GM23338 (cell line): ENCODE data around the gene TP53I13. TPM values are rescaled to one million over a fixed set of nuclear protein-coding genes. Genes with fewer than 3 reads are reported as not detected.

ENCODE experiments used
- ATAC-seq: fragments of 200-7000 bp; cut with Tn5 transposase; 3 replicates; pipeline ENCODE4 v1.9.1; 2020
- DNase-seq: peaks from one replicate; pipeline ENCODE4 v3.0.0-alpha.2; 2015; ENCODE audit warnings: low spot score
- H2AFZ ChIP-seq: fragments of 200-600 bp; sonication (generic); 2 replicates; pipeline ENCODE4 v1.8.0; 2016; ENCODE audit warnings: antibody characterized with exemption, mild to moderate bottlenecking, moderate library complexity
- H3F3A ChIP-seq: fragments of 200-600 bp; sonication (generic); replicated peaks from 2 replicates; pipeline ENCODE4 v1.8.0; 2017; ENCODE audit warnings: antibody characterized with exemption, mixed run types, low read depth
- H3K27ac ChIP-seq: fragments of 200-600 bp; sonication (generic); 2 replicates; pipeline ENCODE4 v1.6.1; 2016; ENCODE audit warnings: low read depth
- H3K27me3 ChIP-seq: fragments of 200-600 bp; sonication (generic); 2 replicates; pipeline ENCODE4 v1.8.0; 2016; ENCODE audit warnings: mild to moderate bottlenecking, mixed run types, moderate library complexity; ENCODE audit not compliant: insufficient read depth
- H3K36me3 ChIP-seq: fragments of 200-600 bp; sonication (generic); 2 replicates; pipeline ENCODE4 v1.8.0; 2016; ENCODE audit warnings: mild to moderate bottlenecking; ENCODE audit not compliant: insufficient read depth
- H3K4me1 ChIP-seq: fragments of 200-600 bp; sonication (generic); 2 replicates; pipeline ENCODE4 v1.8.0; 2016; ENCODE audit warnings: mild to moderate bottlenecking, moderate library complexity; ENCODE audit not compliant: insufficient read depth
- H3K4me2 ChIP-seq: fragments of 200-600 bp; sonication (generic); 2 replicates; pipeline ENCODE4 v1.7.1; 2017; ENCODE audit warnings: mixed run types
- H3K4me3 ChIP-seq: fragments of 200-600 bp; sonication (generic); 2 replicates; pipeline ENCODE4 v1.6.1; 2016; ENCODE audit warnings: mixed run types
- H3K79me2 ChIP-seq: fragments of 200-600 bp; sonication (generic); replicated peaks from 2 replicates; pipeline ENCODE4 v1.8.0; 2017; ENCODE audit warnings: mild to moderate bottlenecking; ENCODE audit not compliant: insufficient read depth
- H3K9me2 ChIP-seq: fragments of 200-600 bp; sonication (generic); 2 replicates; pipeline ENCODE4 v1.8.0; 2017; ENCODE audit not compliant: insufficient read depth
- H4K20me1 ChIP-seq: fragments of 200-600 bp; sonication (generic); replicated peaks from 2 replicates; pipeline ENCODE4 v1.8.0; 2017; ENCODE audit warnings: mild to moderate bottlenecking; ENCODE audit not compliant: insufficient read depth
- H3K27ac Mint-ChIP-seq: 2 replicates; pipeline ENCODE4 v1.8.0; 2020; ENCODE audit warnings: inconsistent platforms, mild to moderate bottlenecking, moderate library complexity, mixed read lengths
- H3K27me3 Mint-ChIP-seq: 3 replicates; pipeline ENCODE4 v1.8.0; 2022; ENCODE audit warnings: low read depth, mild to moderate bottlenecking, moderate library complexity, mixed read lengths, inconsistent platforms; ENCODE audit not compliant: insufficient read depth, poor library complexity
- H3K36me3 Mint-ChIP-seq: 3 replicates; pipeline ENCODE4 v1.8.0; 2021; ENCODE audit warnings: low read depth, mild to moderate bottlenecking, inconsistent platforms, moderate library complexity, mixed read lengths
- H3K4me1 Mint-ChIP-seq: 3 replicates; pipeline ENCODE4 v1.8.0; 2020; ENCODE audit warnings: mild to moderate bottlenecking, inconsistent platforms, mixed read lengths
- H3K4me3 Mint-ChIP-seq: 3 replicates; pipeline ENCODE4 v1.8.0; 2021; ENCODE audit warnings: moderate library complexity, mild to moderate bottlenecking, inconsistent platforms, mixed read lengths
- H3K9me3 Mint-ChIP-seq: 3 replicates; pipeline ENCODE4 v1.8.0; 2020; ENCODE audit warnings: moderate library complexity, mild to moderate bottlenecking, inconsistent platforms, mixed read lengths
- CREB1 ChIP-seq: fragments of 250-450 bp; sonication (Bioruptor Pico); IDR thresholded peaks from 2 replicates; pipeline ENCODE4 v1.5.0; 2020; ENCODE audit warnings: low read depth, mild to moderate bottlenecking, moderate library complexity
- CTCF ChIP-seq, 2 experiments: fragments of 200-600 bp in 1 of 2; sonication (generic) in 1 of 2; conservative IDR thresholded peaks; 2 replicates each; pipeline versions ENCODE4 v1.5.1 to v1.6.1; 2016 to 2017; ENCODE audit warnings: antibody characterized with exemption in 2 of 2, low read depth in 2 of 2, mild to moderate bottlenecking in 2 of 2, moderate library complexity in 1 of 2
- ETS1 ChIP-seq: IDR thresholded peaks from 2 replicates; pipeline ENCODE4 v1.6.1; 2016; ENCODE audit warnings: antibody characterized with exemption
- EZH2 ChIP-seq: fragments of 200-600 bp; sonication (generic); IDR thresholded peaks from one replicate; pipeline ENCODE4 v1.8.0; 2017; ENCODE audit warnings: antibody characterized with exemption, mild to moderate bottlenecking, low read depth; ENCODE audit not compliant: unreplicated experiment
- EZH2phosphoT487 ChIP-seq: fragments of 200-600 bp; sonication (generic); IDR thresholded peaks from one replicate; pipeline ENCODE4 v1.8.1; 2018; ENCODE audit warnings: antibody characterized with exemption; ENCODE audit not compliant: unreplicated experiment
- JUNB ChIP-seq: IDR thresholded peaks from one replicate; pipeline ENCODE4 v1.6.1; 2016; ENCODE audit warnings: antibody characterized with exemption; ENCODE audit not compliant: unreplicated experiment
- NANOG ChIP-seq: IDR thresholded peaks from 2 replicates; pipeline ENCODE4 v1.6.1; 2016; ENCODE audit warnings: antibody characterized with exemption, borderline replicate concordance
- POLR2AphosphoS5 ChIP-seq: IDR thresholded peaks from 2 replicates; pipeline ENCODE4 v1.6.1; 2016; ENCODE audit warnings: antibody characterized with exemption, low read depth
- REST ChIP-seq: IDR thresholded peaks from one replicate; pipeline ENCODE4 v1.6.1; 2018; ENCODE audit warnings: antibody characterized with exemption; ENCODE audit not compliant: unreplicated experiment
- STAT1 ChIP-seq: IDR thresholded peaks from one replicate; pipeline ENCODE4 v1.6.1; 2016; ENCODE audit warnings: antibody characterized with exemption; ENCODE audit not compliant: unreplicated experiment
- ZNF114 ChIP-seq: fragments of 250-450 bp; sonication (Bioruptor Pico); IDR thresholded peaks from 2 replicates; pipeline ENCODE4 v1.5.0; 2020; ENCODE audit warnings: mild to moderate bottlenecking, moderate library complexity
- ZNF331 ChIP-seq: fragments of 250-450 bp; sonication (Bioruptor Pico); IDR thresholded peaks from 2 replicates; pipeline ENCODE4 v1.5.0; 2020; ENCODE audit warnings: low read depth, mild to moderate bottlenecking, moderate library complexity
- ZNF462 ChIP-seq: fragments of 250-450 bp; sonication (Bioruptor Pico); IDR thresholded peaks from 2 replicates; pipeline ENCODE4 v1.5.0; 2020; ENCODE audit warnings: mild to moderate bottlenecking, moderate library complexity
- polyA plus RNA-seq: library from polyadenylated mRNA; unstranded; fragments of >200 nt; fragmentation: Nextera tagmentation; extraction: Ambion mirVana; gene quantifications from 2 replicates; pipeline ENCODE4 v1.2.1, GENCODE V29; 2016
- total RNA-seq: library from RNA; depleted of rRNA; stranded (reverse); fragments of >200 nt; shearing (Covaris generic); gene quantifications from 2 replicates; pipeline ENCODE4 v1.2.3, GENCODE V29; 2014

Gene TP53I13
- total and polyA plus RNA-seq, 2 experiments from 2014 or later, result 21.0 to 38.9 TPM

GRCh38 chr17:29611351-29612093 lies 43.0 kb downstream of the TP53I13 start:
- ATAC-seq (no peak), DNase-seq (no peak)
- H3K4me3 Mint-ChIP-seq, result no peak overlapping the region
- peaks cover 12% of the 10 kb centered on the region; the same call in 1 of the 2 replicates for H4K20me1 ChIP-seq
- H2AFZ ChIP-seq, result no peak overlapping the region
- H3K27me3 ChIP-seq, result peaks cover 35% of the 10 kb centered on the region
- H3K27ac ChIP-seq, result no peak overlapping the region
- H3K9me3 Mint-ChIP-seq, result no peaks in the 10 kb centered on the region; the same call in 2 of the 3 replicates
- no peak overlapping the region for H3K27ac Mint-ChIP-seq
- H3K36me3 ChIP-seq, result no peaks in the 10 kb centered on the region; the same call in 1 of the 2 replicates
- TF ChIP-seq STAT1 (no peak), NANOG (no peak), EZH2 (no peak), ETS1 (no peak), POLR2AphosphoS5 (no peak), CTCF (conservative IDR thresholded peaks at IDR 0.05; ENCODE audit: low read depth in 2 of 2) (no peak), REST (no peak), EZH2phosphoT487 (no peak), ZNF462 (CRISPR knock-in tag) (no peak), JUNB (no peak), ZNF331 (no peak), ZNF114 (CRISPR knock-in tag) (no peak), CREB1 (CRISPR knock-in tag) (no peak)
- H3K79me2 ChIP-seq, result peaks cover 2% of the 10 kb centered on the region; the same call in 1 of the 2 replicates
- H3F3A ChIP-seq, result 0 out of 2 replicates have a peak, but pooled peaks cover 2% of the 10 kb centered on the region
- H3K9me2 ChIP-seq, result no peaks in the 10 kb centered on the region
- H3K4me2 ChIP-seq, result no peak overlapping the region
- H3K27me3 Mint-ChIP-seq, result peaks cover 35% of the 10 kb centered on the region
- peaks cover 4% of the 10 kb centered on the region; the same call in 2 of the 3 replicates for H3K36me3 Mint-ChIP-seq
- H3K4me1 Mint-ChIP-seq, result peaks cover 22% of the 10 kb centered on the region
- H3K4me1 ChIP-seq, result peaks cover 21% of the 10 kb centered on the region
- no peak overlapping the region for H3K4me3 ChIP-seq
